ENCODE data around the gene SGMS1. TPM values are rescaled to one million over a fixed set of nuclear protein-coding genes. Genes with fewer than 3 reads are reported as not detected.

SGMS1 gene
- total and polyA plus RNA-seq, 2 donors (not counting 3 experiments of a cell fraction or from before 2014, with no cell fraction given): 9.7 to 23.7 TPM

GRCh38 chr10:50513956-50514355 lies 109.8 kb downstream of the SGMS1 start:
- no peaks in the 10 kb centered on the region for H3K9me1 ChIP-seq (replicated peaks; ENCODE audit: control insufficient read depth, extremely low read depth, insufficient read depth, low read length)
- H3K27me3 ChIP-seq (ENCODE audit: control insufficient read depth in 2 of 2, insufficient read depth in 2 of 2, low read length in 2 of 2): no peaks in the 10 kb centered on the region
- no peak overlapping the region for H3K4me2 ChIP-seq (ENCODE audit: insufficient read depth, low read length)
- H3K27ac ChIP-seq (ENCODE audit: insufficient read depth, low read depth, low read length): no peak overlapping the region
- intact Hi-C loops (cut with micrococcal nuclease): no loop called here
- ChIA-PET CTCF (interaction anchor here (0.9 kb wide), 1 partner anchor 39 kb away, joined by 3 read pairs; no protein-coding TSS in a partner anchor), POLR2A (no interaction called here)
- TF ChIP-seq GATA2 (IDR thresholded peaks at IDR 0.05; ENCODE audit: insufficient read depth, insufficient read length, low read depth, low read length) (no peak), POLR2A (IDR thresholded peaks at IDR 0.05; ENCODE audit: low read depth, low read length) (no peak), JUN (IDR thresholded peaks at IDR 0.05; ENCODE audit: borderline replicate concordance, insufficient read depth, insufficient read length, low read depth) (no peak), POLR2AphosphoS5 (IDR thresholded peaks at IDR 0.05; ENCODE audit: insufficient read depth, low read depth, low read length) (no peak), EZH2 (IDR thresholded peaks at IDR 0.05; ENCODE audit: borderline replicate concordance, low read depth, low read length, severe bottlenecking) (no peak), FOS (IDR thresholded peaks at IDR 0.05; ENCODE audit: borderline replicate concordance, insufficient read depth, low read length) (no peak), MAX (IDR thresholded peaks at IDR 0.05; ENCODE audit: insufficient read depth, insufficient read length) (no peak), MYC (IDR thresholded peaks at IDR 0.05; ENCODE audit: low read depth, low read length) (no peak), CTCF (IDR thresholded peaks at IDR 0.05; ENCODE audit: extremely low read depth in 1 of 2, insufficient read depth in 1 of 2, low read depth in 1 of 2, low read length in 2 of 2) (no peak)
- DNase-seq (ENCODE audit: low read depth, low spot score): no peak
- H3K9ac ChIP-seq (replicated peaks; ENCODE audit: extremely low read depth, insufficient read depth, low read length): no peak overlapping the region
- H3K9me3 ChIP-seq (replicated peaks; ENCODE audit: control insufficient read depth, insufficient read depth, low read length): no peaks in the 10 kb centered on the region
- FAIRE-seq: no peak
- dilution Hi-C loops (cut with MboI; ENCODE audit: extremely low pct_ligation_motif_present, low sequenced_read_pairs): no loop called here
- no TSS peak for BruUV-seq (replicated peaks)
- H3K4me3 ChIP-seq (replicated peaks in 1 of 3; ENCODE audit: insufficient read depth in 1 of 3, low read depth in 1 of 3, low read length in 3 of 3): no peak overlapping the region
- no peak overlapping the region for H2AFZ ChIP-seq (ENCODE audit: low read depth, low read length)
- no peaks in the 10 kb centered on the region for H3K4me1 ChIP-seq (ENCODE audit: control insufficient read depth, extremely low read depth, insufficient read depth, low read length)
- no peaks in the 10 kb centered on the region for H3K36me3 ChIP-seq (ENCODE audit: control insufficient read depth in 2 of 2, extremely low read depth in 1 of 2, insufficient read depth in 2 of 2, low read length in 2 of 2)
- H3K79me2 ChIP-seq (ENCODE audit: control insufficient read depth, insufficient read depth, low read length): no peaks in the 10 kb centered on the region
- H4K20me1 ChIP-seq (replicated peaks; ENCODE audit: control insufficient read depth, extremely low read depth, insufficient read depth, low read length): no peaks in the 10 kb centered on the region

Data from endothelial cell of umbilical vein (primary cell).